A549 (cell line): Measurements from ENCODE around the gene GATA5. TPM values are rescaled to one million over a fixed set of nuclear protein-coding genes. Genes with fewer than 3 reads are reported as not detected.

Experiments
- ATAC-seq, 2 experiments: fragments of 200-7000 bp in 1 of 2; fragments of >200 bp in 1 of 2; cut with Nextera tagmentation in 1 of 2; cut with Tn5 transposase in 1 of 2; 3 replicates each; pipeline versions ENCODE4 v1.8.0 to v1.9.1; 2018 to 2020; ENCODE audit warnings: mild to moderate bottlenecking in 1 of 2, moderate library complexity in 1 of 2
- CTCF ChIA-PET: fragments of 300-600 bp; sonication (Branson Sonifier 250); formaldehyde crosslinking; extraction: SDS; loops from one replicate; lab custom pipeline; 2021; ENCODE audit warnings: antibody characterized with exemption, inconsistent platforms; lab: Yijun Ruan, JAX
- POLR2A ChIA-PET: fragments of 350-600 bp; formaldehyde crosslinking; extraction: SDS; loops from one replicate; lab custom pipeline; 2021; ENCODE audit warnings: antibody characterized with exemption, inconsistent platforms; lab: Yijun Ruan, JAX
- DNase-seq, 2 experiments: peaks; one replicate each; pipeline versions ENCODE4 v3.0.0 to v3.0.0-alpha.2; 2011 to 2016; ENCODE audit warnings: low read depth in 1 of 2, low spot score in 1 of 2
- FAIRE-seq: peaks from 2 replicates; lab custom pipeline; 2011; peaks lifted over from hg19 to GRCh38; lab: Jason Lieb, UNC
- H3K27ac ChIP-seq, 2 experiments: fragments of >200 bp; sonication (Bioruptor Twin); formaldehyde crosslinking; 3 replicates each; pipeline ENCODE4 v1.5.1; 2016 to 2017
- H3K4me1 ChIP-seq: fragments of >200 bp; sonication (Bioruptor Twin); formaldehyde crosslinking; 3 replicates; pipeline ENCODE4 v1.6.1; 2016
- H3K4me2 ChIP-seq: fragments of >200 bp; sonication (Bioruptor Twin); formaldehyde crosslinking; 3 replicates; pipeline ENCODE4 v1.6.1; 2016
- H3K4me3 ChIP-seq: fragments of >200 bp; sonication (Bioruptor Twin); formaldehyde crosslinking; 3 replicates; pipeline ENCODE4 v1.5.1; 2016
- H3K9me3 ChIP-seq: fragments of >200 bp; sonication (Bioruptor Twin); formaldehyde crosslinking; 3 replicates; pipeline ENCODE4 v1.6.1; 2016
- CBX8 ChIP-seq: fragments of 200-600 bp; sonication (generic); IDR thresholded peaks from 2 replicates; pipeline ENCODE4 v1.6.1; 2016
- GATA3 ChIP-seq: IDR thresholded peaks from 2 replicates; pipeline ENCODE4 v1.6.1; 2012; ENCODE audit warnings: borderline replicate concordance
- HDAC2 ChIP-seq: fragments of 200-600 bp; sonication (generic); IDR thresholded peaks from 2 replicates; pipeline ENCODE4 v1.6.1; 2016
- HMGXB4 ChIP-seq: fragments of 250-450 bp; sonication (Bioruptor Pico); IDR thresholded peaks from 2 replicates; pipeline ENCODE4 v1.5.0; 2021; ENCODE audit warnings: mild to moderate bottlenecking, moderate library complexity, borderline replicate concordance
- HOXB5 ChIP-seq: fragments of 250-450 bp; sonication (Bioruptor Pico); IDR thresholded peaks from 2 replicates; pipeline ENCODE4 v1.5.0; 2020; ENCODE audit warnings: mild to moderate bottlenecking, moderate library complexity
- MAFK ChIP-seq: fragments of 450-650 bp; IDR thresholded peaks from 2 replicates; pipeline ENCODE4 v1.6.1; 2014; ENCODE audit not compliant: partially characterized antibody
- NR3C1 ChIP-seq: fragments of >200 bp; sonication (Bioruptor Twin); formaldehyde crosslinking; IDR thresholded peaks from 3 replicates; pipeline ENCODE4 v1.6.1; 2017
- RAD21 ChIP-seq, 2 experiments: fragments of >200 bp in 1 of 2; sonication (Bioruptor Twin) in 1 of 2; formaldehyde crosslinking in 1 of 2; IDR thresholded peaks in 1 of 2; conservative IDR thresholded peaks in 1 of 2; 2 replicates in 1 of 2; 3 replicates in 1 of 2; pipeline ENCODE4 v1.6.1; 2012 to 2018; ENCODE audit warnings: inconsistent platforms in 1 of 2
- RARB ChIP-seq: fragments of 250-450 bp; sonication (Bioruptor Pico); IDR thresholded peaks from 2 replicates; pipeline ENCODE4 v1.8.0; 2021; ENCODE audit warnings: mild to moderate bottlenecking, moderate library complexity
- RCOR1 ChIP-seq: fragments of 150-350 bp; IDR thresholded peaks from 2 replicates; pipeline ENCODE4 v1.6.1; 2014; ENCODE audit warnings: antibody characterized with exemption, low read length, low read depth
- RNF2 ChIP-seq: fragments of 200-600 bp; sonication (generic); IDR thresholded peaks from 2 replicates; pipeline ENCODE4 v1.6.1; 2016; ENCODE audit warnings: low read depth, mild to moderate bottlenecking, antibody characterized with exemption, moderate library complexity, borderline replicate concordance
- SMC3 ChIP-seq: fragments of >200 bp; sonication (Bioruptor Twin); formaldehyde crosslinking; IDR thresholded peaks from 3 replicates; pipeline ENCODE4 v1.6.1; 2018; ENCODE audit warnings: inconsistent platforms
- SREBF2 ChIP-seq: fragments of 450-650 bp; IDR thresholded peaks from 2 replicates; pipeline ENCODE4 v1.6.1; 2014; ENCODE audit warnings: mild to moderate bottlenecking, moderate library complexity
- ZSCAN20 ChIP-seq: fragments of 250-450 bp; sonication (Bioruptor Pico); IDR thresholded peaks from 2 replicates; pipeline ENCODE4 v1.8.0; 2022; ENCODE audit warnings: mild to moderate bottlenecking, moderate library complexity
- WGBS: methylation state at CpG from one replicate; pipeline ENCODE4 v1.1.6; 2017; ENCODE audit errors: missing lambda C conversion rate; 5-methylcytosine and 5-hydroxymethylcytosine counted together
- polyA plus RNA-seq, 4 experiments: library from polyadenylated mRNA; depleted of rRNA in 3 of 4; stranded (reverse); fragments of >200 nt; fragmentation: RNase III in 1 of 4; extraction: RNeasy Plus Mini Kit Qiagen cat#74134 plus additional on column Dnase treatment in 1 of 4; gene quantifications; 2 replicates in 3 of 4; 3 replicates in 1 of 4; pipeline ENCODE4 v1.2.3, GENCODE V29; 2011 to 2017
- TF ChIP-seq, protein P1 (sequence below): fragments of 150-350 bp; IDR thresholded peaks from 2 replicates; pipeline ENCODE4 v1.6.1; 2014; ENCODE audit warnings: low read depth, mild to moderate bottlenecking, low read length
- TF ChIP-seq, protein P2 (sequence below): fragments of >200 bp; sonication (Bioruptor Twin); formaldehyde crosslinking; IDR thresholded peaks from 2 replicates; pipeline ENCODE4 v1.6.1; 2016

Gene GATA5
- polyA plus RNA-seq, 2 of the 4 experiments (the other 2 are of a cell fraction): 0.21 to 0.72 TPM

- WGBS: 55% methylated on average over 15 of the region's 24 CpGs
- ChIA-PET CTCF (interaction anchor here (1.3 kb wide), 1 partner anchor 11 kb away, joined by 3 read pairs; no protein-coding TSS in a partner anchor), POLR2A (no interaction called here)
- peak; percentile 23 for FAIRE-seq
- Histone ChIP-seq H3K27ac (no peak overlapping the region), H3K4me1 (no peaks in the 10 kb centered on the region), H3K9me3 (no peaks in the 10 kb centered on the region), H3K4me3 (no peak overlapping the region), H3K4me2 (no peak overlapping the region)
- ATAC-seq: no peak
- no peak for DNase-seq
- TF ChIP-seq NR3C1 (no peak), MAFK (no peak)
Observed at GRCh38 chr20:62420846-62421715, 54.7 kb downstream of the GATA5 start.

DNA sequence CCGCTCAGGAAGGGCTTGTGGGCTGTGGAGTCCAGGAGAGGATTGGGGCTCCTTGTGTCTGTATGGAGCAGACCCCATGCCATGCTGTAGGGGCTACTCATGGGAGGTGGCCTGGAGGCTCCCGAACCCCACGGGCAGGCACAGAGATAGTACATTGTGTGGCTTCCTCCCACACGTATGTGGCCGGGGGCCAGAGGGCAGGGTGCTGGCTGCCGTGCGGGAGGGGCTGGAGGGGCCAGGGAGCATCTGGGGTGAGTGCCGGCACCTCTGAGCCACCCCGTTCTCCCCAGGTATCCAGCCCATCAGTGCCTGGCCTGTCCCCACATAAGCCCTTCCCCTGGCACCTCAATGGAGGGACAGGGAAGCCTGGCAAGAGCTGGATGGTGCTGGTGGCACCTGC, 56.0 kb downstream of the GATA5 start:
- FAIRE-seq (no peak), DNase-seq (no peak), ATAC-seq (no peak)
- WGBS: 80% methylated on average over 9 of the region's 9 CpGs
- TF ChIP-seq RAD21 (conservative IDR thresholded peaks at IDR 0.05 in 1 of 2, IDR thresholded peaks at IDR 0.05 in 1 of 2): no peak
- no peak for TF ChIP-seq RCOR1
- TF ChIP-seq SMC3: no peak
- no peak for TF ChIP-seq RNF2
- TF ChIP-seq SREBF2: no peak
- no peak for TF ChIP-seq RARB
- no peak for TF ChIP-seq ZSCAN20 (CRISPR knock-in tag)
- TF ChIP-seq HMGXB4 (CRISPR knock-in tag): no peak
- TF ChIP-seq HOXB5: no peak
- no peak for TF ChIP-seq CBX8
- TF ChIP-seq HDAC2: no peak
- TF ChIP-seq, protein P1, sequence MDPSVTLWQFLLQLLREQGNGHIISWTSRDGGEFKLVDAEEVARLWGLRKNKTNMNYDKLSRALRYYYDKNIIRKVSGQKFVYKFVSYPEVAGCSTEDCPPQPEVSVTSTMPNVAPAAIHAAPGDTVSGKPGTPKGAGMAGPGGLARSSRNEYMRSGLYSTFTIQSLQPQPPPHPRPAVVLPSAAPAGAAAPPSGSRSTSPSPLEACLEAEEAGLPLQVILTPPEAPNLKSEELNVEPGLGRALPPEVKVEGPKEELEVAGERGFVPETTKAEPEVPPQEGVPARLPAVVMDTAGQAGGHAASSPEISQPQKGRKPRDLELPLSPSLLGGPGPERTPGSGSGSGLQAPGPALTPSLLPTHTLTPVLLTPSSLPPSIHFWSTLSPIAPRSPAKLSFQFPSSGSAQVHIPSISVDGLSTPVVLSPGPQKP: no peak
- H3K9me3 ChIP-seq: no peaks in the 10 kb centered on the region
- ChIA-PET CTCF (interaction anchor here (0.9 to 2.9 kb wide), 2 partner anchors 9 to 25 kb away, joined by 4 to 24 read pairs; no protein-coding TSS in a partner anchor), POLR2A (no interaction called here)
- H3K4me3 ChIP-seq: no peak overlapping the region
- H3K4me2 ChIP-seq: no peak overlapping the region
- H3K27ac ChIP-seq: no peak overlapping the region
- H3K4me1 ChIP-seq: no peaks in the 10 kb centered on the region

- no peak for ATAC-seq
- Histone ChIP-seq H3K4me2 (no peak overlapping the region), H3K27ac (no peak overlapping the region)
- POLR2A ChIA-PET: no interaction called here
- DNase-seq: no peak
- no peak for FAIRE-seq
- TF ChIP-seq, protein P2, sequence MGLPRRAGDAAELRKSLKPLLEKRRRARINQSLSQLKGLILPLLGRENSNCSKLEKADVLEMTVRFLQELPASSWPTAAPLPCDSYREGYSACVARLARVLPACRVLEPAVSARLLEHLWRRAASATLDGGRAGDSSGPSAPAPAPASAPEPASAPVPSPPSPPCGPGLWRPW: no peak
- TF ChIP-seq GATA3: no peak
- TF ChIP-seq, all 56 proteins: peak for 0
- CTCF ChIA-PET: interaction anchor here (0.8 to 2.9 kb wide), 3 partner anchors 9 to 103 kb away, joined by 3 to 24 read pairs (median 4); no protein-coding TSS in a partner anchor
- 37% methylated on average over 11 of the region's 19 CpGs for WGBS
- H3K4me3 ChIP-seq: no peak overlapping the region
- H3K4me1 ChIP-seq: no peaks in the 10 kb centered on the region
- H3K9me3 ChIP-seq: no peaks in the 10 kb centered on the region
Observed at GRCh38 chr20:62418709-62419487, 56.9 kb downstream of the GATA5 start.
